ENCODE results near the gene INTS6.

INTS6 gene

DNA sequence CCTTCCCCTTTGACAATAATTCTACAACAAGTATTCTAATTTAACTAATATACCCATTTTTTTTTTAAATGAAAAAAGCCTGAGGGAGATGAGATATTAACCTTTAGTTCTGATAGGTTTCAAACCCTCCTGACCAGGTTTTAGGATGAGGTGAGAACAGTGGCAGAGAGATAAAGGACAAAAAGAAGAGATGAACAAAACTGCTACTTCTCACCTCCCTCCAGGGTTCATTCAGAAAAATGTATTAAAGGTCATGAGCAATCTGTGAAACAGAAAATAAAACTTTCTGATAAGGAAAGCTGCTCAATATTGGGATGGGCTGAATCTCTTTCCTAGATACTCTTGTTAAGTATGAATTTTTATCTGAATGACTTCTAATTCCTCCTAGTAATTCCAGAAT lies 89.2 kb downstream of the INTS6 start:
- H3K9me3 ChIP-seq (replicated peaks; ENCODE audit: insufficient read depth, low read length), result no peaks in the 10 kb centered on the region
- no peak for DNase-seq
- no peaks in the 10 kb centered on the region for H4K20me1 ChIP-seq (ENCODE audit: insufficient read depth, low read length)
- H3K79me2 ChIP-seq (ENCODE audit: low read length), result no peaks in the 10 kb centered on the region
- no peaks in the 10 kb centered on the region for H3K27me3 ChIP-seq (replicated peaks; ENCODE audit: insufficient read depth, low read length)
- H3K4me2 ChIP-seq (ENCODE audit: low read depth, low read length), result no peak overlapping the region
- H3K9me2 ChIP-seq (replicated peaks; ENCODE audit: insufficient read depth, low read length), result no peaks in the 10 kb centered on the region
- H3F3A ChIP-seq (ENCODE audit: insufficient read depth, low read length), result no peaks in the 10 kb centered on the region
- H2AFZ ChIP-seq (ENCODE audit: low read length), result no peak overlapping the region
- H3K27ac ChIP-seq (ENCODE audit: low read length), result no peak overlapping the region
- no peak overlapping the region for H3K9ac ChIP-seq (ENCODE audit: low read length)
- TF ChIP-seq CTCF (IDR thresholded peaks at IDR 0.05; ENCODE audit: low read length) (no peak), EZH2 (optimal IDR thresholded peaks at IDR 0.05; ENCODE audit: low read depth, low read length) (no peak), EZH2phosphoT487 (IDR thresholded peaks at IDR 0.05; ENCODE audit: low read length) (no peak)
- peaks cover 26% of the 10 kb centered on the region for H3K4me1 ChIP-seq (ENCODE audit: low read length)
- no peak overlapping the region for H3K4me3 ChIP-seq (ENCODE audit: low read length)
- no peaks in the 10 kb centered on the region for H3K36me3 ChIP-seq (replicated peaks; ENCODE audit: insufficient read depth, low read length)

DNA sequence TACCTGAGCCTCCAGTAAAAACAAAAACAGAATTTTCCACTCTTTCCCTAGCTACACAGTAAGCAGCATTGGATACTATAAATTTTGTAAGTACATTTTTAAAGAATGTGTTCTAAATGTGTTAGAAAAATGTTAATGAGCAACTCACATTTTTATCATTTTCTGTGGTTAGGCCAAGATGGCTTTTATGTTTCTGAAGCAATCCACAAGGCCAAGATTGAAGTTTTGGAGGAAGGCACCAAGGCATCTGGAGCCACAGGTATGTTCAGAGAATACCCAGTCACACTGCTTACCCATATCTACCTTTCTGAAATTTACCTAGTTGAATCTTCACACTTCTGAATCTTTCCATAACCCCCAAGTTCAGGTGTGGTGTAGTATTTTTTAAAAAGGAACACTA lies 91.7 kb downstream of the INTS6 start:
- no peak for DNase-seq
- H2AFZ ChIP-seq (ENCODE audit: low read length), result no peak overlapping the region
- H3K9me3 ChIP-seq (replicated peaks; ENCODE audit: insufficient read depth, low read length), result no peaks in the 10 kb centered on the region
- H4K20me1 ChIP-seq (ENCODE audit: insufficient read depth, low read length), result no peaks in the 10 kb centered on the region
- no peak overlapping the region for H3K9ac ChIP-seq (ENCODE audit: low read length)
- TF ChIP-seq CTCF (IDR thresholded peaks at IDR 0.05; ENCODE audit: low read length) (no peak), EZH2 (optimal IDR thresholded peaks at IDR 0.05; ENCODE audit: low read depth, low read length) (no peak), EZH2phosphoT487 (IDR thresholded peaks at IDR 0.05; ENCODE audit: low read length) (no peak)
- H3K27ac ChIP-seq (ENCODE audit: low read length), result no peak overlapping the region
- no peaks in the 10 kb centered on the region for H3K9me2 ChIP-seq (replicated peaks; ENCODE audit: insufficient read depth, low read length)
- H3K36me3 ChIP-seq (replicated peaks; ENCODE audit: insufficient read depth, low read length), result no peaks in the 10 kb centered on the region
- peaks cover 27% of the 10 kb centered on the region for H3K4me1 ChIP-seq (ENCODE audit: low read length)
- H3F3A ChIP-seq (ENCODE audit: insufficient read depth, low read length), result no peaks in the 10 kb centered on the region
- no peak overlapping the region for H3K4me3 ChIP-seq (ENCODE audit: low read length)
- no peaks in the 10 kb centered on the region for H3K79me2 ChIP-seq (ENCODE audit: low read length)
- no peaks in the 10 kb centered on the region for H3K27me3 ChIP-seq (replicated peaks; ENCODE audit: insufficient read depth, low read length)
- no peak overlapping the region for H3K4me2 ChIP-seq (ENCODE audit: low read depth, low read length)

- Histone ChIP-seq H3K4me1 (ENCODE audit: low read length) (peaks cover 27% of the 10 kb centered on the region), H3K9me3 (replicated peaks; ENCODE audit: insufficient read depth, low read length) (no peaks in the 10 kb centered on the region), H4K20me1 (ENCODE audit: insufficient read depth, low read length) (no peaks in the 10 kb centered on the region), H3K9me2 (replicated peaks; ENCODE audit: insufficient read depth, low read length) (no peaks in the 10 kb centered on the region), H3K27me3 (replicated peaks; ENCODE audit: insufficient read depth, low read length) (no peaks in the 10 kb centered on the region), H3K4me3 (ENCODE audit: low read length) (no peak overlapping the region), H3K27ac (ENCODE audit: low read length) (no peak overlapping the region), H3K36me3 (replicated peaks; ENCODE audit: insufficient read depth, low read length) (no peaks in the 10 kb centered on the region), H3K79me2 (ENCODE audit: low read length) (no peaks in the 10 kb centered on the region), H3F3A (ENCODE audit: insufficient read depth, low read length) (no peaks in the 10 kb centered on the region), H3K4me2 (ENCODE audit: low read depth, low read length) (no peak overlapping the region), H2AFZ (ENCODE audit: low read length) (no peak overlapping the region), H3K9ac (ENCODE audit: low read length) (no peak overlapping the region)
- no peak for DNase-seq
- no peak for TF ChIP-seq EZH2phosphoT487 (IDR thresholded peaks at IDR 0.05; ENCODE audit: low read length)
- no peak for TF ChIP-seq CTCF (IDR thresholded peaks at IDR 0.05; ENCODE audit: low read length)
- TF ChIP-seq EZH2 (optimal IDR thresholded peaks at IDR 0.05; ENCODE audit: low read depth, low read length), result no peak
Observed at GRCh38 chr13:51360489-51360888, 92.3 kb downstream of the INTS6 start.
